NT2/D1 (cell line): ENCODE results near the gene STOML1.

Experiments used
- DNase-seq: peaks from one replicate; pipeline ENCODE4 v3.0.0-alpha.2; 2011; ENCODE audit warnings: low read depth, low spot score
- H3K27me3 ChIP-seq: 2 replicates; pipeline ENCODE4 v1.6.0; 2011; ENCODE audit warnings: mild to moderate bottlenecking; ENCODE audit not compliant: insufficient read length, insufficient read depth
- H3K36me3 ChIP-seq: 2 replicates; pipeline ENCODE4 v1.6.1; 2011; ENCODE audit warnings: mild to moderate bottlenecking, low read length, mixed read lengths; ENCODE audit not compliant: insufficient read depth, insufficient read length
- H3K4me1 ChIP-seq: 2 replicates; pipeline ENCODE4 v1.5.1; 2011; ENCODE audit not compliant: insufficient read depth, insufficient read length
- H3K4me3 ChIP-seq: 2 replicates; pipeline ENCODE4 v1.5.1; 2011; ENCODE audit warnings: low read depth; ENCODE audit not compliant: insufficient read length
- H3K9ac ChIP-seq: 2 replicates; pipeline ENCODE4 v1.6.0; 2011; ENCODE audit warnings: low read depth; ENCODE audit not compliant: insufficient read length
- H3K9me3 ChIP-seq: 2 replicates; pipeline ENCODE4 v1.5.1; 2011; ENCODE audit warnings: mild to moderate bottlenecking, low read length; ENCODE audit not compliant: insufficient read depth
- SUZ12 ChIP-seq: IDR thresholded peaks from 2 replicates; pipeline ENCODE4 v1.6.1; 2011; ENCODE audit not compliant: insufficient read length, insufficient read depth; ENCODE audit errors: extremely low read depth
- YY1 ChIP-seq: IDR thresholded peaks from 2 replicates; pipeline ENCODE4 v1.6.1; 2011; ENCODE audit not compliant: insufficient read length, insufficient read depth
- ZNF274 ChIP-seq: IDR thresholded peaks from 2 replicates; pipeline ENCODE4 v1.6.1; 2011; ENCODE audit warnings: mild to moderate bottlenecking, low read depth, low read length

The STOML1 gene

DNA sequence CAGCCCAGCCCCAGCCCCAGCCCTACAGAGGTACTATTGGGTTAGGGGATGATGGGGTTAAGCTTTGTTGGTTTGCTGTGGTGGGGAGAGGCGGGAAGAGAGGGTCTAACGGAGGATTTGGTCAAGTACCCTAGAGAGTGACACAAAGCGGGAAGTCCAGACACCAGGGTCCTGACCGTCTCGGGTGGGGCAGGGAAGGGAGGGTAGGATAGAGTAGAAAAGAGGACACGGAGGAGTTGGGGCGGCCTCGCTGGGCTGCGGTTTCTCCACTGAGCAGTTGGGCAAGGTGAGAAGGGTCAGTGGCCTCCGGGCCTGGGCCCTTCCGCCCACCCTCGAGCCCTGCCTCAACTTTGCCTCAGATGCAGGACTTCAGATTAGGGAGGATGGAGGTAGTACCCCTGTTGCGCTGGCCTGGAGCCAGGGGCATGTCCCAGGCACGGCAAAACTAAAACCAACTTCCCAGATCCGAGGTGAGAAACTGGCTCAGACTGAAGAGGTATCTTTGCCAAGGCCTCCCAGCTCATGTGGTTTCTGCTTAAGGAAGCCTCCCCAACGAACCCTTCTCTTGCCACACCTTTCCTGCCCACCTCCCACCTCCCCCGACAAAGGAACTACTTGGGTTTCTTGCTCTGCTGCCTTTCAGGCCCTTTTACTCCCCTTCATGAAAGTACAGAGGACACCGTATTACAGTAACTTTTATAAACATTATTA lies 3.0 kb upstream of the STOML1 start:
- peak overlapping the region; percentile 79 for H3K9ac ChIP-seq
- peaks cover 18% of the 10 kb centered on the region for H3K27me3 ChIP-seq
- H3K4me1 ChIP-seq = peaks cover 8% of the 10 kb centered on the region
- peaks cover 23% of the 10 kb centered on the region for H3K36me3 ChIP-seq
- H3K9me3 ChIP-seq = no peaks in the 10 kb centered on the region
- H3K4me3 ChIP-seq = peak overlapping the region; percentile 72
- no peak for DNase-seq
- TF ChIP-seq YY1 (no peak), ZNF274 (no peak), SUZ12 (no peak)

DNA sequence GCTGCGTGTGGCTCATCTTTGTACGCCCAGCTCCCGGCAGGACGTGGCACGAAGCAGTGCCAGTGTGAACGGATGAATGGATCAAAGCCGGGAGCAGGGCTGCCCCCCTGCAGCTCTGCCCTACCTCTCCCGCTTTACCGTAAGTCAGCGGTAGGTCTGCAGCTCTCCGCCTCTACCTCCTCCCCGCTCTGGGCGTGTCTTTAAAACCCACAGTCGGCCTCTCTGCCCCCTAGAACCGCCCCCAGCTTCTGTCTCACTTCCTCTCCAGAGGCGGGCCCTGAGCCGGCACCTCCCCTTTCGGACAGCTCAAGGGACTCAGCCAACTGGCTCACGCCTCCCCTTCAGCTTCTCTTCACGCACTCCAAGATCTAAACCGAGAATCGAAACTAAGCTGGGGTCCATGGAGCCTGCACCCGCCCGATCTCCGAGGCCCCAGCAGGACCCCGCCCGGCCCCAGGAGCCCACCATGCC lies 2.4 kb upstream of the STOML1 start, which contains the start of gene PML:
PML (plus strand) TSS at position 304 of the 471 bp plus-strand sequence; CDS start at position 401, 97 bp downstream.
- peaks cover 18% of the 10 kb centered on the region for H3K27me3 ChIP-seq
- peak within 1 kb of the TSS; percentile 72 for H3K4me3 ChIP-seq
- H3K4me1 ChIP-seq = peaks cover 8% of the 10 kb centered on the region
- DNase-seq = peak; percentile 92
- H3K9me3 ChIP-seq = no peaks in the 10 kb centered on the region
- H3K36me3 ChIP-seq = peaks cover 23% of the 10 kb centered on the region
- H3K9ac ChIP-seq = peak within 1 kb of the TSS; percentile 89
- no peak for TF ChIP-seq ZNF274
- no peak for TF ChIP-seq SUZ12
- TF ChIP-seq YY1 = no peak

DNA sequence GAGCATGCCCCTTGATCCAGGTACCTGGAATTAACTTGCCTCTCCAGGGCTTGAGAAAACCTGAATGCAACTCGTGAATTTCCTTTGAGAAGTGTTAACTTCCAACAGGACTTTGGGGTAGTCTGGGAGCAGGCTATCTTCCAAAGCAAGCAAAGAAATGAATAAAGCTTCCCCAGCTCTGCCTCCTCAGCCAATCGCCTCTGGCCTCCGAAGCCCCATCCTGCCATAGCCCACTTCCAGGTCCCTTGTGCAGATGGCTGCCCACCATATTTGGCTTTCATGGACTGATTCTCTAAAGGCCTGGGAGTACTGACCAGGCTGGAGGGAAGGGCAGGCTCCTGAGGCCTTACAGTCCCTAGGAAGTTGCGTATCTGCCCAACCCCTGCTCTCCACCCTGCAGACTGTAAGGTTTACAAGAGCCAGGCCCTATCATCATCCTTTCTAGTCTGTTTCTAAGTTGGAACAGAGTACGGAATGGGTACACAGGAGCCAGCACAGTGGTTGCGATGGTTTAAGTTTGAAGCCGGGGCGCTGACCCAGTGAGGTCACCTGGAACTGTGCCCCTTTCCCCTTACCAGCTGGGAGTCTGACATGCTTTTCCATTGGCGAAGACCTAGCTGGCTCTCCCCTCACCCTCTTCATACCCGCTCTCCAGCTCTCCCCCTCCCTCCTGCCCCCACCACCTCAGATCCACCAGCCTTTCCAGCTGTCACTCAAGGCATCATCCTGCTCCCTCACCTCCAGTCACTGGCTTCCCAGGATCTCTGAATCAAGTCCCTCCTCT lies 1.3 kb upstream of the STOML1 start:
- H3K4me3 ChIP-seq = peak overlapping the region; percentile 72

DNA sequence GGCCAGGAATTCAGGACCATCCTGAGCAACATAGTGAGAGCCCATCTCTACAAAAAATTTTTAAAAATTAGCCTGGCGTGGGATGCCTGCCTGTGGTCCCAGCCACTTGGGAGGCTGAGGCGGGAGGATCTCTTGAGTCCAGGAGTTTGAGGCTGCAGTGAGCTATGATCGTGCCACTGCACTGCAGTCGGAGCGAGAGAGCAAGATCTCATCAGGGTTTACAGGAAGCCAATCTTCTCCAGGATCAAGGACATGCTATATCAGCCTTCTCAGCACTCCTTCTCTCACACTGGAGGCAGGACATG lies 451 bp upstream of the STOML1 start:
- no peak for DNase-seq
- Histone ChIP-seq H3K36me3 (peaks cover 5% of the 10 kb centered on the region), H3K27me3 (peaks cover 18% of the 10 kb centered on the region), H3K9ac (no peak overlapping the region), H3K9me3 (no peaks in the 10 kb centered on the region), H3K4me1 (peaks cover 8% of the 10 kb centered on the region), H3K4me3 (no peak overlapping the region)
- TF ChIP-seq YY1 (no peak), ZNF274 (no peak), SUZ12 (no peak)

More for the DNA sequence above, 1.3 kb upstream of the STOML1 start:
- H3K9me3 ChIP-seq = no peaks in the 10 kb centered on the region
- peak overlapping the region; percentile 89 for H3K9ac ChIP-seq
- peaks cover 18% of the 10 kb centered on the region for H3K27me3 ChIP-seq
- H3K36me3 ChIP-seq = peaks cover 13% of the 10 kb centered on the region
- TF ChIP-seq SUZ12 (no peak), ZNF274 (no peak), YY1 (no peak)
- peaks cover 8% of the 10 kb centered on the region for H3K4me1 ChIP-seq
- DNase-seq = no peak

GRCh38 chr15:73991260-73991659 lies 835 bp downstream of the STOML1 start:
- Histone ChIP-seq H3K4me1 (peaks cover 8% of the 10 kb centered on the region), H3K36me3 (no peaks in the 10 kb centered on the region)
- no peak for DNase-seq

DNA sequence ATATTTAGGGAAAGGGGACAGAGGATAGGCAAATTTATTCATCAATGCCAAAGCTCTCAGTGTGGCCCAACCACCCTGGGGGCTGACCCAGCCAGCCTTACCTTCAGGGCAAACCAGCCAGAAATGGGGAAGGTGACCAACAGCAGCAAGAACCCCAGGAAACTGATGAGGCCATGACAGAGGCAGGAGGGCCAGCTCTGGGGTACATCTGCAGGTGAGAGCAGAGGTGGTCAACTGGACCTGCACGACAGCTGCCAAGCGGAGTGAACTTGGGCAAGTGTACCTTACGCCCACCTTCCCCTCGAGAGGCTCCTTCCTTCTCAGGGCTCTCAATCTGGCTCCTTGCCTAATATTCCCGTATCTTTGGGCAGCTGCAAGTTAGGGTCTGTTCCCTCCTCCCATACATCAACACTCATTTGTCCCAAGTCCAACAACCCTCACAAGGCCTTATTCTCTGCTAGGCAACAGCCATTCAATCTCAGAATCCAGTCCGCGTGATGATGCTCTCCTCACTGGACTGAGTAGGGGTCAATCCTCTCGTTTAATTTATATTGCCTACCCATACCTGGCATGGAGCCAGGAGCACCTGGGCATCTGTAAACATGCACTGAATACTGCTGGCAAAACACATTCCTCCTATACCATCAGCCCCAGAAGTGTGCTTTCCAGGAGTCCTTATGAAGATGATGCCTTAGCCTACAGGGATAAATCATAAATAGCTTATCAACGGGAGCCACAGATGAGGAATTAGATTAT lies 1.7 kb downstream of the STOML1 start:
- Histone ChIP-seq H3K9me3 (no peaks in the 10 kb centered on the region), H3K4me1 (peaks cover 8% of the 10 kb centered on the region), H3K4me3 (no peak overlapping the region), H3K27me3 (peaks cover 18% of the 10 kb centered on the region), H3K36me3 (no peaks in the 10 kb centered on the region), H3K9ac (no peak overlapping the region)
- no peak for DNase-seq
- TF ChIP-seq YY1 (no peak), SUZ12 (no peak), ZNF274 (no peak)

More at GRCh38 chr15:73991260-73991659, 835 bp downstream of the STOML1 start:
- Histone ChIP-seq H3K27me3 (peaks cover 18% of the 10 kb centered on the region), H3K9me3 (no peaks in the 10 kb centered on the region), H3K4me3 (peak overlapping the region; percentile 55), H3K9ac (peak overlapping the region; percentile 76)
- TF ChIP-seq YY1 (no peak), SUZ12 (no peak), ZNF274 (no peak)
